NB4 (cell line): Measurements from ENCODE around the gene USP9X.

Source experiments
- MYC ChIP-seq: IDR thresholded peaks from 2 replicates; pipeline ENCODE4 v1.6.1; 2011; ENCODE audit warnings: low read depth, low read length
- POLR2A ChIP-seq: IDR thresholded peaks from 2 replicates; pipeline ENCODE4 v1.6.1; 2011; ENCODE audit warnings: mild to moderate bottlenecking; ENCODE audit not compliant: insufficient read length; ENCODE audit errors: extremely low read depth
- TF ChIP-seq, protein P1 (sequence below): IDR thresholded peaks from one replicate; pipeline ENCODE4 v1.5.1; 2012; ENCODE audit warnings: low read depth, low read length

DNA sequence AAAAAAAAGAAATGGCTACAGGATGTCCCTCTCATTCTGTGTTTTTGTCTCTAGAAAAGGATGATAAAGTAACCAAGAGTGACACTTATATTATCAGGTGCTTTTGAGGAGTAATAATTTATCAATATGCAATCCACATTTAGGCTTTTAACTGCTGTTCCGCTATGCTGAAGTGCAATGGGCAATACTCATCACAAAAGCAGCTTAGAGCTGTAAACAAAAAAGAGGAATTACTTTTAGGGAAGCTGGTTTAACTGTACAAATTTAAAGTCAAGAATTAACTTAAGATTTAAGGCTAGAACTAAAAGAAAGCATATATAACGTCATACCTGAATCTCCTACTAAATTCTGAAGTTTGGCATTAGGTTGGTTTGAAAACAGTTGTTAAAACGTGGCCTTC, 155.3 kb downstream of the USP9X start:
- no peak for TF ChIP-seq MYC
- TF ChIP-seq, protein P1, sequence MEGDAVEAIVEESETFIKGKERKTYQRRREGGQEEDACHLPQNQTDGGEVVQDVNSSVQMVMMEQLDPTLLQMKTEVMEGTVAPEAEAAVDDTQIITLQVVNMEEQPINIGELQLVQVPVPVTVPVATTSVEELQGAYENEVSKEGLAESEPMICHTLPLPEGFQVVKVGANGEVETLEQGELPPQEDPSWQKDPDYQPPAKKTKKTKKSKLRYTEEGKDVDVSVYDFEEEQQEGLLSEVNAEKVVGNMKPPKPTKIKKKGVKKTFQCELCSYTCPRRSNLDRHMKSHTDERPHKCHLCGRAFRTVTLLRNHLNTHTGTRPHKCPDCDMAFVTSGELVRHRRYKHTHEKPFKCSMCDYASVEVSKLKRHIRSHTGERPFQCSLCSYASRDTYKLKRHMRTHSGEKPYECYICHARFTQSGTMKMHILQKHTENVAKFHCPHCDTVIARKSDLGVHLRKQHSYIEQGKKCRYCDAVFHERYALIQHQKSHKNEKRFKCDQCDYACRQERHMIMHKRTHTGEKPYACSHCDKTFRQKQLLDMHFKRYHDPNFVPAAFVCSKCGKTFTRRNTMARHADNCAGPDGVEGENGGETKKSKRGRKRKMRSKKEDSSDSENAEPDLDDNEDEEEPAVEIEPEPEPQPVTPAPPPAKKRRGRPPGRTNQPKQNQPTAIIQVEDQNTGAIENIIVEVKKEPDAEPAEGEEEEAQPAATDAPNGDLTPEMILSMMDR, result no peak
- no peak for TF ChIP-seq POLR2A
